Left cardiac atrium (tissue), 4 donors: ENCODE data around the gene GP1BB. TPM values are rescaled to one million over a fixed set of nuclear protein-coding genes. Genes with fewer than 3 reads are reported as not detected.
A peak's percentile ranks its signal among the peaks of the same experiment; 100 is the strongest.

Source experiments
- ATAC-seq, 2 donors: fragments of 200-7000 bp; cut with Tn5 transposase; one replicate each; pipeline ENCODE4 v1.9.1; 2020; ENCODE audit warnings: mild to moderate bottlenecking in 2 of 2, moderate library complexity in 2 of 2
- DNase-seq: peaks from one replicate; pipeline ENCODE4 v3.0.0-alpha.2; 2020
- intact Hi-C, 2 donors: fragments of 100-400 bp; cut with DNase I; formaldehyde crosslinking; loops; one replicate each; pipeline versions ENCODE4 v1.14.1 to v1.15.1; 2022 to 2023
- total RNA-seq, 2 donors: library from RNA; stranded (reverse); fragmentation: NEBNext Ultra II Directional; extraction: Animal tissue kit (Norgen Biotek cat#: 25700); gene quantifications; one replicate each; pipeline ENCODE4 v1.2.1, GENCODE V29; 2021
- donor health status: DM: no; HTN: yes; CAD: no.
- donor health status: DM: no; HTN: yes; CAD: no; lungs with severe emphysema.
- donor health status: DM: yes; HTN: yes; CAD: no.
- donor health status: Dilated cardiomyopathy.

The GP1BB gene
- total RNA-seq, 2 donors from 2014 or later, result not detected

DNA sequence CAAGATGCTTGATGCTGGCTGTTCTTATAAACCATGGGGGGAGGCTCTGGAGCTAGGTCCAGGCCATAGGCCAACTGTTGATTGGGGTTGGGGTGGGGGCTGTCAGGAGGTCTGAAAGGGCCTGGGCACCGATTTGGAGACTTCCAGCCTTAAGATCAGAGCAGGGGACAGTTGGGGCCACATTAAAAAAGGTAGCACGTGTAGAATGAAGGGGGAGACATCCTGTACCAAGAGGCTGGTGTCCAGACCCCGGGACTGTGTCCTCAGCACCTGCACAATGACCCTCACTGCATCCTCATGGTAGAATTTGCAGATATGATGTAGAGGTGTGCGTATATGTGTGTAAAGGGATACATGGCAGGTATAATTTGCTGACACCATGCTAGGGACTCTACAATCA is 24.8 kb downstream of the GP1BB start:
- ATAC-seq, result no peak
- DNase-seq, result no peak
- intact Hi-C loops, result no loop called here

DNA sequence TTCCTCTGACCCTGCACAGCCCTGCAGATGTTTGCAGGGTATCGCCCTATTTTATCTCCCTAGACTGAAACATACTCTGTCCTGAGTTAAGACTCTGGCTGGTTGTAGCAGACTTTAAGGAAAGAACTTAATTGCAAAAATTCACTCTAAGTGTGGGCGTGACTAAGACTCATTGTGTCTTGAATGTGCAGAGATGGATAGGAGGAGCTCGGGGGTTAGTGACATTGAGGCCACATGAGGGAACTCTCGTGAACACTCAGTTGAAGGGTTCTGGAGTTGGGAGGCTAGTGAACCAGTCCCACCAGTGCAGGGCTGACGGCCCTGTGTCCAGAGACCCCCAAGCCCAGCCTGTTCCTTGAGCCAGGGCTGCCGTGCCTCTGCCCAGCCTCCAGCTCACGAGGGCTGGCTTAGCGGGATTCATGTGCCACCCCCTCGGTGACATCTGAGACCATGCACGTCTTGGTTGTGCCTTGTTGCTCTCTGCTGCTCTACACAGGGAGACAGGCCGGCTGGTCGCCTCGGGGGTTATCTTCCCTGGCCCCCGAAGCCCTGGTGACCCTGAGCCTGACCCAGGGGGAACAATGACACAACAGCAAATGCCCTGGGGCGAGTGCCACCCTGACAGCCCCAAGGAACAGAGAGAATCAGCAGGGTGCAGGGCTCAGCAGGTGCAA is 25.8 kb downstream of the GP1BB start:
- intact Hi-C loops, result no loop called here
- ATAC-seq (no peak), DNase-seq (no peak)

DNA sequence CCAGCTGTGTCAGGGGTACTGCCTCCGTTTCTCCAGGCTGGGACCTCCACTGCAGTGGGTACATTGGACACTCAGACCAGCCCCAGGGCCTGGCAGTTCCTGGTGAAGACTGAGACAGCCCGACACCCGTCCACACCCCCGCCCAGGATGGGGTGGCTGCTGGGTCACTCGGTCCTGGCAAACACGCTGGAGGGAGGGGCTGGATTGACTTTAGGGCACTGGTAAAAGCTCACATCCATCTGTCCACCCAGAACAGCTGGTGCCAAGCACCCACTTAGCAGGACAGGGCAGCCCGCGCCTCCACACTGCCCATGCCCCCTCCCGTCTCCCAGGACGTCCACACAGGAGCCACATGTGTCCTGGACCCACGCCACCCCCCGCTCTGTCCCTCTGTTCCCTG is 26.5 kb downstream of the GP1BB start:
- intact Hi-C loops, result no loop called here
- ATAC-seq, result peak in 1 of 2 donors; percentile 31
- no peak for DNase-seq

DNA sequence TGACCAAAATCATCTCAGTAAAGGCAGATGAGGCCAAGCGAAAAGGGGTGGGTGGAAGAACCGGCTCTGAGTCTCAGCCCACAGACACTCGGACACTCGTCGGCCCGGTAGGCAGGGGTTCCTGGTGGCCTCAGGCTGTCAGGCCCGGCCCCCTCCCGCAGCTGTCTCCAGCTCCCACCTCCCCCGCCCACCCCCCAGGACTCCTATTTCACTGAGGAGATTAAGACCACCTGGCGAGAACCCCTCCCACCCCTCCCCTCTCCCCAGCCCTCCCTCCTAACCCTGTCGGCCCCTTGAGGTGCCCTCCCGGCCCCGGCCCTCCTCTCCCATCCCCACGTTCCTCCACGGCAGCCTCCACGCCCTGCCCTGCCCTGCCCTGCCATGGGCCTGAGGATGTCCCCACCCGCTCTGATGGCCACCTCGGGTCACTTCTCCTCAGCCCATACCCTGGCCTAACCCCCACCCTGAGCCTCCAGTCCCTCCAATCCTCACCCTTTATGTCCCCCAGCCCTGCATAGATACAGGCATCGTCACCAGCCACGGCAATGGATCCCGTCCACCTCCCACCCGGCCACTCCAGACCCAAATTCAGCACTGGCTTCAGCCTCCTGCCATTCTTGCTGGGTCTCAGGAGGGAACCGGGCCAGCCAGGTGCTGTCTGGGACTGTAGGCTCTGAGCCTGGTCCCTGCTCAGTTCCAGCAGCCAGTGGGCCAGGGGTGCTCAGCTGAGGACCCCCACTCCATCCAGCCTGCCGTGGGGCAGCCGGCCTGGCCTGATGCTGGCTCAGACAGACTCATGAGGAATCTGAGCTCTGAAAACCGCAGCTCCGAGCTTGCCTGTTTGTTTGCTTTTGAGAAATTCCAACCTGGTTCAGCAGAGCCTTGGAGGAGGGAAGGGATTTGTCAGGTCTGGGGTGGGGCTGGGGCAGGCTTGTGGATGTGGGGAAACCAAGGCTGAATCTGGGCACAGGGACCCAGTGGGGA is 27.5 kb downstream of the GP1BB start:
- DNase-seq (no peak), ATAC-seq (no peak)
- intact Hi-C loops, result no loop called here

DNA sequence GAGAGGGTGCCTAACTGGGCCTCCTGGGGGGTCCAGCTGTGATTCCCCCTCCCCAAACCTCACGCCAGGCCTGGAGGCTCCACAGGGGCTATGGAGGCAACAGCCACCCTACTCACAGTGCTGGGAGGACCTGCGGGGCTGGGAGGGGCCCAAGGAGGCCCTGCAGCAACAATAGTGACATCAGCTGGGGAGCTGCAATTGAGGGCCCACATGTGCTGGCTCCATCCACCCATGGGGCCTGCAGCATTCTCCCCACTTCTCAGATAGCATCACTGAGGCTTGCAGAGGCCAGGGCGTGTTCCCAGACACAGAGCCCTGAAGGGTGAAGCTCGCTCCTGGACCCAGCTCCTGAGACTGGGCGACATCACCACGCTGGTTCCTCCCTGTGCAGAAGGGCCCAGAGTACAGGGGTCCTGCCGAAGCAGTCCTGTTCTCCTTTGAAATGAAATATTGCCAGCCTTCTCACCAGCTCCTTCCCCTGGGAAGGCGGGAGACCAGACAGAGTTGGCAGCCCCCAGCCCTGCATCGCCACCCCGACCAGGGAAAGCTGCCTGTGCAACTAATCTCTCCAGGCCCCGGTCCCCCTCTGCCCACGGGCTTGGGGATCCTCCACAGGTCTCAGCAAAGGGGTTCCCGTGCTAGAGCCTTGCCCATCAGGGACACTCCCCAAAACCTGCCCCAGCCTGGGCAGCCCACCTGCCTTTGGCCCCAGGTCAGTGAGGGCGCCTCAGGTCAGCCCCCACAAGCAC is 28.3 kb downstream of the GP1BB start:
- DNase-seq, result no peak
- intact Hi-C loops, result no loop called here
- ATAC-seq, result no peak

DNA sequence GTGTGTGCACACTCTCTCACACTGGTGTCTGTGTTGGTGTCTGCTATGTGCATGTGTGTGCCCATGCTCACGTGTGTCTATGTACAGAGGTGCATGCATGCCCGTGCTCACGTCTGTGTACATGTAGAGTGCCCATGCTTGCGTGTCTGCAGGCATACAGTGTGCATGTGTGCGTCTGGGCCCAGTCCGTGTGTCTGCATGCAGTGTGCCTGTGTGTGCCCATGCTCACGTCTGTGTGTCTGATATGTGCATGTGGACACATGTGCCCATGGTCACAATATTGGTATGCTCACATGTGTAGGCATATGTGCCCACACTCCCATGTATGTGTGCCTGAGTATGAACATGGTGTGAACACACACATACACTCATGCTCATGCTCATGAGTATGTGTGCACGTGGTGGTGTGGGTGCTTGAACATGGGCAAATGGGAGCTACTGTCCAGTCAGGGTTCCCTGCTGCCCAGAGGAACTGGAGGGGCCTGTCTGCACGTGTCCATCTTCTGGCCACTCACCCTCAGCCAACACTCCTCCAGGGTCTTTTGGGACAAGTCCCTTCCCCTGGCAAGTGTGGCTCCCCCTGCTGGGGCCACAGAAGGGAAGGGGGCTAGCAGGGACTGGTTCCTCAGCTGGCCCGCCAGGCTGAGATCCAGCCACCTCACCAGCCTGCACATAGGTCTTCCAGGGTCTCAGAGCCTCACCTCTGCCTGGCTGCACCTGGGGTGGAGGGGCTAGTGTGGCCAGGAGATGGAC is 29.9 kb downstream of the GP1BB start:
- ATAC-seq (no peak), DNase-seq (no peak)
- intact Hi-C loops, result no loop called here

DNA sequence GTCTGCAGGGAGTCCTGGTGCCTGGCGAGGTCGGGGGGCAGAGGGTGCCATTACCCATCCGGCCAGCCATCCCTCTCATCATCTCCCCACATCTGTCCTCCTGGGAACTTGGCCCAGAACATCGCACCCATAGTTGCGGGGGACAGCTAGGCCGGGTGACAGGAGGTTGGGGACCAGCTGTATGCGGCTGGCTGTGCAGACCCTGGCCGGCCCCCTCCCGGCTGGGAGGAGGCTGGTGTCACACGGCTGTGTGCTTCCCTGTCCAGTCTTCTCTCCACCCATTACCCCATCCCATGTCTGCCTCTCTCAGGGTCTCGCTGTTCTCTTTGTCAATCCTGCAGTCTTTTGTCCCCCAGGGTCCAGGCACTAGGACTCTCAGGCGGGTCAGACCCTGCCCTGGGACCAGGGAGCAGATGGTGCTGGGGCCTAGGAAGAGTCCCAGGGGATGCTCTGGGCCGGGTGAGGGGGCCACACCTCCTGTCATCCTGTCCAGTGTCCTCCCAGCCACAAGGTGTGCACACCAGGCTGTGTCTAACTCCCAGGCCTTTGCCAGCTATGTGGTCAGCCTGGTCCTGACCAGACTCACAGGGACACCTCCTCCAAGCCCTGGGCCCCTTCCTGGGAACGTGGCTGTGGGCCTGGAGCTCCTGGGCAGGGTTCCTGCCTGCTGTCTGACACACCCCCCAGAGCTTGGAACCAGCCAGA is 30.8 kb downstream of the GP1BB start:
- ATAC-seq, result no peak
- no peak for DNase-seq
- intact Hi-C loops, result no loop called here

DNA sequence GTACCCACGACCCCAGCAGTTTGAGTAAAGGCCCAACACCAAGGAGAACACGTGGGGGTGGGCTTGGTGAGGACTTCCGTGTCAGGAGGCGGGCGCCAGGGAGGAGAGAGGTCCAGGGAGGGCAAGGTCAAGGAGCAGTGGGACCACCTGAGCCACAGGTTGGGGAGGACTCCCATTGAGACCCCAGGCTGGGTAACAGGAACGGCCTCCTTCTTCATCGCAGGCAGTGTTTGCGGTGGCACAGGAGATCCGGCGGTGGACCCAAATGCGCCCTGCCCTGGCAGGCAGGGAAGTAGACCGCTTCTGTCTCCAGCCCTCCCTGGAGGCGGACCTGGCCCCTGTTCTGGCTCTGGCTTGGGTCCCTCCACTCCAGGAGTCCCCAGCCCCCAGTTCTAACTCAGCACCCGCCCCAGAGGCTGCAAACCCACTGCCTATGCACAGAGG is 31.4 kb downstream of the GP1BB start:
- intact Hi-C loops, result no loop called here
- ATAC-seq, result no peak
- no peak for DNase-seq

DNA sequence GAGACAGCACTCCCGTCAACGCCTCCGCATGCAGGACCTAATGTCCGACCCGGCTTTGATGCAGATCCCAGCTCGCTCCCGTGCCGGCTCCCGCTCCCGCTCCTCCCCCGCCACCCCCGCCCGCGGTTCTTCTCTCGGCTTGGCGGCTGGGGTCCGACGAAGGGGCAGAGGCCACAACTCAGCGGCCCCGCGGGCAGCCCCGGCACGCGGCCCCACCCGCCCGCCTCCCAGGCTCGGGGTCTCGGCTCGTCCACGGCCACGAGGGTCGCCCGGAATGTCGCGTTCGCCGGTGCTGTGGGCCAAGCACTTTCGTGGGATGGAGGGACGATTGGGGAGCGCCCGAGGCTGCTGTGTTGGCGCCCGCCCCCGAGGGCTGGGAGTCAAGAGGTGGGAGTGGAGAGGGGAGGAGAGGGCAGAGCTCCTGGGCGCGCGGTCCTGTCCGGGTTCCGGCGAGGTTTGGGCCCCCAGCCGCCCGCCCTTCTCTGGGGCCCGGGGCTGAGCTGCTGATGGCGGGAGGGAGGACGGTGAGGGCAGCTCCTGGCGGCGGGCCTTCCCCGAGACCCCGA is 31.9 kb downstream of the GP1BB start:
- DNase-seq, result no peak
- no peak for ATAC-seq
- intact Hi-C loops, result no loop called here

DNA sequence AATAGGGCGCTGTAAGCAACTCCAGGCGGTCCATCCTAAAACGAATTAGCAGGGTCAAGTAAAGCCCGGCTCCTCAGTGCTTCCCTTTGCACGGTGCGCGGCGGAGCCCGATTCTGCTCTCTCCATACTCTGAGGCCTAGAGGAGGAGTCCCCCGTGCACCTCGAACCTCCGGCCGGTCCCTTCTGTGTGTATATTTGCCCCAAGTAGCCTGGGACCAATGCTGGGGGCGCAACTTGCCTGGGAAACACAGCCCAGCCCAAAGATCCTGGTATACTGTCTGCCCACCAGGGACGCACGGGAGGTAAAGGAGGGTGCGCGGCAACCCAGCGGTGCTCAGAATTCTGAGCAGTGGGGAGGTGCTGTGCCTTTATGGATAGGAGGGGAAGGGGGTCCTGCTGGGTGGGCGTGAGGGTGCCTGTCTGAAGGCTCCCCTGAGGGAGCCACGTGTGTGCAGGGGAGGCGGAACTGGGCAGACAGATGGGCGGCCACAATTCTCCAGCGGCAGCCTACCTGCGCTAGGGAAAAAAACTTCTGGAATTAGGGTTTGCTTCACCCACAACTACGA is 32.5 kb downstream of the GP1BB start:
- no peak for ATAC-seq
- intact Hi-C loops, result no loop called here
- DNase-seq, result no peak

DNA sequence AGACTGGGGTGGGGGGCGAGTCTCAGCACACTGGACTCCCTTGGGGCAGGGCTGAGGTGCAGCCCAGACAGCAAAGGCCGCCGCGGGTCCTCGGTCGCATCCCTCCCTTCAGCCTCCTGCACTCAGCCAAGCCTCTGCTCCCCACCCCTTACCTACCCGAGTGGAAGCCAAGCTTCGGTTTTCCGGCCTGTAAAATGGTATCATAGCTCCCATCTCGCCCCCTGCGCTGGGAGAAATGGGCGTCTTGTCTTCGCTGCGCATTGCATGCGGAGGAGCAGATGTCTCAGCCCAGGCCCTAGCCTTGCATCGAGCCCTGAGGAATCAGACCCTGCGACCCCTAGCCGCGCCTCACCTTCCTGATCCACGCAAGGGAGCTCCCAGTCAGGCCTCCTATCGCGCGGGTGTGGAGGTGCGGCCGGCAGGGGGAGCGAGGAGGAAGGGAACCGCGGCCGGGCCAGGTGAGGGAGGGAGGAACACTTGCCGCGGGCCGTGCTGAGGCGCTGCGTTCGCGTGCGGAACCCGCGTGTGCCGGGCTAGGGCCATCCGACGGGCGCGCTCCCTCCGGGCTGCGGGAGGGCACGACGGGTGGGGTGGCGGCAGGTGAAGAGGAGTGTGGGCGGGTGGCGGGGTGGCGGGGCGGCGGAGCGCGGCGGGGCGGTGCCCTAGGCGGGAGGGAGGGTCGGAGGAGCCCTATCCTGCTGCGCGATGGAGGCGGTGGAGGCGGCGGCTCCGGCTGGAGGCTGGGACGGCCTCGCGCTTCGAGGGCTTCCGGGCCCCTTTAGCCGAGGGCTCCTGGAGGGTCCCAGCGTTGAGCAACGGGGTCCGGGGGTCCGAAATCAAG is 33.2 kb downstream of the GP1BB start:
- intact Hi-C loops, result no loop called here
- DNase-seq (no peak), ATAC-seq (peak; percentile 41 to 56)

DNA sequence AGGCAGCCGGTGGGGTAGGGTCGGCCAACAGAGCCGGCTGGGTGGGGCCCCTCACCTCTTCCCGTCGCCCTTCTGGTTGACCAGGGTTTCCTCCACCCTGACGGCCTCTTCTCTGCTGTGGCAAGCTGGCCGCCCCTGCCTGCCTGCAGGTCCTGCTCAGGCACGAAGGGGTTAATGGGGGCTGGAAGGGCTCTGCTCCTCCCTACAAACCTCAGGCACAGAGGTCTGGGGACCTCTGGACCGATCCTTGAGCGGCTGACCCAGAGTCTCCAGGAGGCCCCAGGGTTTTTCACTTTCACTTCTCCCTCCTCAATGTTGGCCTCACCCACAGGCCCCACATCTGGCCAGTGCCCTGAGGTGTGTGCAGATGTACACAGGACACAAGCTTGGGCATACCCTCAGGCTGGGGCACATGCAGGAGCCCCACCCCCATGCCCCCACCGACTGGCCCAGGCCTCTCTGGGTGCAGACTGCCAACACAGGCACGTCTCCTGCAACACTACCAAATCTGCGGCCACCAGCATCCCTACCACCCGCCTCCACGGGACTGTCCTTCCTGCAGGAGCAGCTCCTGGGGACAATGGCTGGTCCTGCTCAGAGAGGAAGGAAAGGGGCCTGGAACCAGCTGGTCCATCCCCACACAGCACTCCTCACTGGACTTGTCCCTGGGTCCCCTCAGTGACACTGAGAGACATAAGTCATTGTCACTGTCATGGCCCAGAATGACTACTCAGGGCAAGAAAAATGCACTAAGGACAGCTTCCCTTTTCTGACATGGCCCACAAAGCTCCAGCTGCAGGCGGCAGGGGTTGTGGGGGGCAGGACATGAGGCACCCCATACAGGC is 34.0 kb downstream of the GP1BB start:
- ATAC-seq (peak in 1 of 2 donors; percentile 22), DNase-seq (no peak)
- intact Hi-C loops, result no loop called here

DNA sequence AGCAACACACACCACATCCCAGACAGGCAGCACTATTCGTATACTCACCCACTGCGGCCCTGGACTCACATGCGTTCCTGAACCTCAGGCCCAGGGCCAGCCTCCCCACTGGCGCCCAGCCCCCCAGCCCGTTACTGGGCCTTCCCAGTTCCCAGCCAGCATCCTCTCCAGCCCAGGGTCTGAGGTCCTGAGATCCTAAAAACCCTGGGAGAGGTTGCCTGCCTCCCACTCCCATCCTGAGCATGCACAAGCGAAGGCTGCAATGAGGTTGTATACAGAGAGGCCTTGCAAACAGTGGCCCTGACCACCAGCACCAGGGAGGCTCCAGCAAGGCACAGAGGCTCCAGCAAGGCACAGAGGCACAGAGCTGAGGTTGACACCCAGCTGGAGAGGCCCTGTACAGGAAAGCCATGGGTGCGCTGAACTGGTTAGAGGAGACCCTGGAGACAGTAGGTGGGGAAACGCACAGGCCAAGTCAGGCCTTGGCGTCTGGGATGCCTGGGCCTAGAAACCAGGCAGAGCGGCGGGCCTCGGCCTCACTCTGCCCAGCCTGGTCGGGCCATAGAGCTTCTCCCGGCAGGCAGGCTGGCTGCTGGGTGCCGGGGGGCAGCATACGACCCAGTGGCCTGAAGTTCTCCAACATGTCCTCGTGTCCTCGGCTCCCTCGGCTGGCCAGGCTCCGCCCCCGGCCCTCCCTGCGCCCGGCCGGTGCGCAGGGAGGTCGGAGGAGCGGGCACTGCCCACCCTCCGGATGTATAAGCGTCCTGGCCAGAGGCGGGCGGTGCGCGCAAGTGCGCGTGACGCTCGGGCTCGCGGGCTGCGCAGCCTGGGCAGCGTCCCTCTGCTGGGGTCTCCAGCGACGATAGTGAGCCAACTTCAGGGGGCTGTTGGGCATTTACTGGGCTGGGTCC is 34.9 kb downstream of the GP1BB start:
- intact Hi-C loops, result no loop called here
- DNase-seq, result no peak

DNA sequence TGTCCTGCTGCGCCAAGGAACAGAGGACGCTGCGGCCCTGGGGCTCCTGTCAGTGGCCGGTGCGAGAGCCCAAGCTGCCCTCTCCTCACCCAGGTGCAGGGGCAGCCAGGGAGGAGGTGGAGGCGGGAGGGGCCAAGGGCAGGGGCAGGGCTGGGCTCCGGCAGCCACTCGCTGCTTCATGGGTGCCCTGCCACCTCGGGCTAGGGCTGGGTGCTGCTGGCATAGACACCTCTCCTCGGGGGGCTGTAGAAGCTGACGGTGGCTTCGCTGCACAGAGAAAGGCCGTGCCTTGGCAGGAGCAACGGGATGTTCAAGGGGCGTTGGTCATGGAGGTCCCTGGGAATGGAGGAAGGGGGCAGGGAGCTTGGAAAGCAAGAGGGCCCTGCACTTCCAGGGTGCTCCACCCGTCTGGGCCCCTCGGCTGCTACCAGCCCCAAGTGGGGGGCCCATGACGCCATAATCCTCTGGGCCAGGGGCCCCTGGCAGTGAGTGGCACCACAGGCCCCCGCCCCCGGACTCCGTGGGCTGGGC is 35.6 kb downstream of the GP1BB start:
- intact Hi-C loops, result no loop called here
- DNase-seq (no peak), ATAC-seq (no peak)

More for the DNA sequence above, 34.9 kb downstream of the GP1BB start:
- no peak for ATAC-seq
